Ovary (tissue), 9 donors: ENCODE measurements around the gene LCN10. TPM values are rescaled to one million over a fixed set of nuclear protein-coding genes. Genes with fewer than 3 reads are reported as not detected.

Experiments used
- DNase-seq, 5 donors: peaks; one replicate each; pipeline ENCODE4 v3.0.0-alpha.2; 2019 to 2020
- H3K27ac ChIP-seq, 2 donors: fragments of 200-600 bp; one replicate each; pipeline versions ENCODE4 v1.5.1 to v1.8.0; 2019 to 2022
- H3K27me3 ChIP-seq: fragments of 200-600 bp; one replicate; pipeline ENCODE4 v1.8.0; 2022
- H3K36me3 ChIP-seq: fragments of 200-600 bp; sonication (generic); one replicate; pipeline ENCODE4 v1.5.1; 2019
- H3K4me1 ChIP-seq: one replicate; pipeline ENCODE4 v1.8.1; 2013; ENCODE audit warnings: mild to moderate bottlenecking, moderate library complexity; ENCODE audit not compliant: insufficient read depth
- H3K4me3 ChIP-seq: fragments of 200-600 bp; sonication (generic); one replicate; pipeline ENCODE4 v1.5.1; 2017
- H3K9me3 ChIP-seq, 2 donors: fragments of 200-600 bp in 1 of 2; sonication (generic) in 1 of 2; one replicate each; pipeline versions ENCODE4 v1.5.1 to v1.8.1; 2013 to 2019; ENCODE audit warnings: mild to moderate bottlenecking in 1 of 2, moderate library complexity in 1 of 2
- EP300 ChIP-seq: sonication (generic); formaldehyde crosslinking; IDR thresholded peaks from one replicate; pipeline ENCODE4 v1.6.1; 2017; ENCODE audit warnings: antibody characterized with exemption
- POLR2A ChIP-seq: fragments of 450-650 bp; IDR thresholded peaks from one replicate; pipeline ENCODE4 v1.6.1; 2017; ENCODE audit warnings: antibody characterized with exemption, mild to moderate bottlenecking, moderate library complexity
- WGBS, 3 donors: extraction: QIAGEN DNeasy Blood & Tissue Kit in 1 of 3; methylation state at CpG; one replicate each; pipeline versions ENCODE4 v1.1.5 to v1.1.7; 2013 to 2017; 5-methylcytosine and 5-hydroxymethylcytosine counted together
- intact Hi-C, 4 donors: fragments of 100-400 bp; cut with DNase I; formaldehyde crosslinking; loops; one replicate each; pipeline versions ENCODE4 v1.11.0 to v1.15.1; 2022 to 2023
- polyA plus RNA-seq, 2 donors: library from polyadenylated mRNA; stranded (reverse); fragments of 200-250 nt in 1 of 2; fragments of 350-450 nt in 1 of 2; fragmentation: Illumina TruSeq in 1 of 2; extraction: RNeasy Lipid Tissue Mini Kit (QIAGEN cat#74804) in 1 of 2; gene quantifications; one replicate each; pipeline ENCODE4 v1.2.3, GENCODE V29; 2013 to 2014
- total RNA-seq, 7 donors: library from RNA; depleted of rRNA in 2 of 7; stranded (reverse); fragments of >200 nt in 2 of 7; fragmentation: NEBNext Ultra II Directional in 3 of 7; extraction: Animal tissue kit (Norgen Biotek cat#: 25700) in 3 of 7; gene quantifications; one replicate each; pipeline versions ENCODE4 v1.1.0 to v1.2.4, GENCODE V29; 2016 to 2023
- TF ChIP-seq, protein P1 (sequence below), 3 donors: fragments of 450-650 bp in 2 of 3; fragments of 200-600 bp in 1 of 3; IDR thresholded peaks; one replicate each; pipeline versions ENCODE4 v1.5.1 to v1.8.0; 2016 to 2022; ENCODE audit warnings: antibody characterized with exemption in 3 of 3, mild to moderate bottlenecking in 1 of 3
- donor health status: DM: no; HTN: no; CAD: no; lungs with moderate emphysema.
- donor health status: DM: no; HTN: no; CAD: no.
- donor health status: Bipolar disorder and iron deficiency.
- donor health status: DM: yes; HTN: yes; CAD: no.
- donor health status: DM: no; HTN: no; CAD: no.
- donor health status: DM: yes; HTN: yes; CAD: no.

LCN10 gene
- total and polyA plus RNA-seq, 9 donors = 1.4 to 45.4 (median 4.5) TPM

GRCh38 chr9:136698635-136699246, 44.0 kb downstream of the LCN10 start:
- no peak for DNase-seq
- TF ChIP-seq POLR2A (no peak), EP300 (no peak)
- TF ChIP-seq, protein P1, sequence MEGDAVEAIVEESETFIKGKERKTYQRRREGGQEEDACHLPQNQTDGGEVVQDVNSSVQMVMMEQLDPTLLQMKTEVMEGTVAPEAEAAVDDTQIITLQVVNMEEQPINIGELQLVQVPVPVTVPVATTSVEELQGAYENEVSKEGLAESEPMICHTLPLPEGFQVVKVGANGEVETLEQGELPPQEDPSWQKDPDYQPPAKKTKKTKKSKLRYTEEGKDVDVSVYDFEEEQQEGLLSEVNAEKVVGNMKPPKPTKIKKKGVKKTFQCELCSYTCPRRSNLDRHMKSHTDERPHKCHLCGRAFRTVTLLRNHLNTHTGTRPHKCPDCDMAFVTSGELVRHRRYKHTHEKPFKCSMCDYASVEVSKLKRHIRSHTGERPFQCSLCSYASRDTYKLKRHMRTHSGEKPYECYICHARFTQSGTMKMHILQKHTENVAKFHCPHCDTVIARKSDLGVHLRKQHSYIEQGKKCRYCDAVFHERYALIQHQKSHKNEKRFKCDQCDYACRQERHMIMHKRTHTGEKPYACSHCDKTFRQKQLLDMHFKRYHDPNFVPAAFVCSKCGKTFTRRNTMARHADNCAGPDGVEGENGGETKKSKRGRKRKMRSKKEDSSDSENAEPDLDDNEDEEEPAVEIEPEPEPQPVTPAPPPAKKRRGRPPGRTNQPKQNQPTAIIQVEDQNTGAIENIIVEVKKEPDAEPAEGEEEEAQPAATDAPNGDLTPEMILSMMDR (IDR thresholded peaks at IDR 0.05) = no peak
- Histone ChIP-seq H3K36me3 (no peaks in the 10 kb centered on the region), H3K9me3 (no peaks in the 10 kb centered on the region), H3K4me1 (peaks cover 3% of the 10 kb centered on the region), H3K27ac (no peak overlapping the region), H3K27me3 (no peaks in the 10 kb centered on the region), H3K4me3 (no peak overlapping the region)
- intact Hi-C loops = no loop called here
- WGBS, 3 donors = 79 to 85% (median 84%) methylated on average over 10 to 11 of the region's 11 CpGs

- no peaks in the 10 kb centered on the region for H3K9me3 ChIP-seq
- TF ChIP-seq EP300 (no peak), POLR2A (no peak)
- TF ChIP-seq, protein P1 (IDR thresholded peaks at IDR 0.05) = no peak
- 73 to 79% (median 79%) methylated on average over 20 of the region's 20 CpGs for WGBS, 3 donors
- no peaks in the 10 kb centered on the region for H3K36me3 ChIP-seq
- peaks cover 3% of the 10 kb centered on the region for H3K4me1 ChIP-seq
- H3K4me3 ChIP-seq = no peak overlapping the region
- intact Hi-C loops = no loop called here
- no peak overlapping the region for H3K27ac ChIP-seq
- no peaks in the 10 kb centered on the region for H3K27me3 ChIP-seq
- DNase-seq = no peak
Observed at GRCh38 chr9:136697821-136698526, 44.8 kb downstream of the LCN10 start.

- H3K9me3 ChIP-seq = no peaks in the 10 kb centered on the region
- DNase-seq = peak in 3 of 5 donors; percentile 15 to 35 (median 15)
- H3K27me3 ChIP-seq = no peaks in the 10 kb centered on the region
- peaks cover 3% of the 10 kb centered on the region for H3K4me1 ChIP-seq
- no peak overlapping the region for H3K27ac ChIP-seq
- no peak overlapping the region for H3K4me3 ChIP-seq
- no peaks in the 10 kb centered on the region for H3K36me3 ChIP-seq
- intact Hi-C loops = no loop called here
- 20 to 39% (median 26%) methylated on average over 23 of the region's 23 CpGs for WGBS, 3 donors
- TF ChIP-seq POLR2A = no peak
- TF ChIP-seq, protein P1 (IDR thresholded peaks at IDR 0.05) = no peak
- TF ChIP-seq EP300 = no peak
Observed at GRCh38 chr9:136697146-136697820, 45.5 kb downstream of the LCN10 start.

- 41 to 56% (median 45%) methylated on average over 9 of the region's 9 CpGs for WGBS, 3 donors
- Histone ChIP-seq H3K4me3 (no peak overlapping the region), H3K27me3 (no peaks in the 10 kb centered on the region), H3K4me1 (peaks cover 3% of the 10 kb centered on the region), H3K36me3 (no peaks in the 10 kb centered on the region), H3K9me3 (no peaks in the 10 kb centered on the region), H3K27ac (no peak overlapping the region)
- intact Hi-C loops = no loop called here
- no peak for TF ChIP-seq POLR2A
- TF ChIP-seq, protein P1 (IDR thresholded peaks at IDR 0.05) = no peak
- TF ChIP-seq EP300 = no peak
- DNase-seq = peak in 2 of 5 donors; percentile 21 to 31
Observed at GRCh38 chr9:136696502-136696901, 46.2 kb downstream of the LCN10 start.
